GM12878 (cell line): ENCODE measurements around the gene ADAMTSL5. TPM values are rescaled to one million over a fixed set of nuclear protein-coding genes. Genes with fewer than 3 reads are reported as not detected.

ENCODE experiments used
- ATAC-seq: fragments of 200-7000 bp; cut with Tn5 transposase; 3 replicates; pipeline ENCODE4 v1.9.1; 2020; ENCODE audit warnings: mild to moderate bottlenecking, moderate library complexity
- BruUV-seq: library from RNA; stranded (reverse); fragments of 400-500 nt; replicated peaks from 2 replicates; lab custom pipeline; 2021; lab: Mats Ljungman, UMichigan
- CTCF ChIA-PET: fragments of 300-600 bp; sonication (Branson Sonifier 250); formaldehyde crosslinking; extraction: SDS; loops from one replicate; lab custom pipeline; 2021; ENCODE audit warnings: inconsistent platforms; lab: Yijun Ruan, JAX
- POLR2A ChIA-PET: fragments of 350-600 bp; formaldehyde crosslinking; extraction: SDS; loops from one replicate; lab custom pipeline; 2021; ENCODE audit warnings: inconsistent platforms; lab: Charles Lee
- RAD21 ChIA-PET: fragments of 300-600 bp; sonication (Branson Sonifier 250); formaldehyde crosslinking; loops from one replicate; lab custom pipeline; 2023; ENCODE audit warnings: antibody characterized with exemption; ENCODE audit not compliant: unreplicated experiment; lab: Charles Lee
- SMC1A ChIA-PET: fragments of 300-600 bp; sonication (Branson Sonifier 250); formaldehyde crosslinking; loops from one replicate; lab custom pipeline; 2023; ENCODE audit not compliant: unreplicated experiment, uncharacterized antibody; lab: Charles Lee
- DNase-seq: peaks from one replicate; pipeline ENCODE4 v3.0.0-alpha.2; 2011; ENCODE audit warnings: low read depth, low spot score
- FAIRE-seq: peaks from 3 replicates; lab custom pipeline; 2011; peaks lifted over from hg19 to GRCh38; lab: Jason Lieb, UNC
- H2AFZ ChIP-seq: 2 replicates; pipeline ENCODE4 v1.6.0; 2011; ENCODE audit warnings: low read depth, low read length, control low read depth; ENCODE audit not compliant: control insufficient read depth
- H3K27ac ChIP-seq: 2 replicates; pipeline ENCODE4 v1.5.1; 2011; ENCODE audit warnings: control low read depth; ENCODE audit not compliant: control insufficient read depth, insufficient read depth
- H3K27me3 ChIP-seq, 2 experiments: replicated peaks in 1 of 2; 2 replicates each; pipeline versions ENCODE4 v1.6.0 to v1.6.1; 2011; ENCODE audit warnings: low read length in 1 of 2; ENCODE audit not compliant: control insufficient read depth in 2 of 2, insufficient read depth in 2 of 2
- H3K36me3 ChIP-seq, 2 experiments: 2 replicates each; pipeline ENCODE4 v1.5.1; 2011; ENCODE audit warnings: low read length in 1 of 2; ENCODE audit not compliant: control insufficient read depth in 2 of 2, insufficient read depth in 2 of 2
- H3K4me1 ChIP-seq: 2 replicates; pipeline ENCODE4 v1.6.1; 2011; ENCODE audit warnings: mild to moderate bottlenecking, low read length, moderate library complexity, mixed read lengths; ENCODE audit not compliant: control insufficient read depth, insufficient read depth
- H3K4me2 ChIP-seq: 2 replicates; pipeline ENCODE4 v1.6.0; 2011; ENCODE audit warnings: control low read depth; ENCODE audit not compliant: control insufficient read depth, insufficient read depth
- H3K4me3 ChIP-seq: fragments of 200-600 bp; sonication (generic); 2 replicates; pipeline ENCODE4 v1.5.1; 2016
- H3K79me2 ChIP-seq: 2 replicates; pipeline ENCODE4 v1.6.0; 2011; ENCODE audit warnings: low read length; ENCODE audit not compliant: control insufficient read depth, insufficient read depth
- H3K9ac ChIP-seq: 2 replicates; pipeline ENCODE4 v1.8.0; 2011; ENCODE audit warnings: low read length, control low read depth, mixed read lengths; ENCODE audit not compliant: control insufficient read depth, insufficient read depth
- H3K9me3 ChIP-seq: replicated peaks from 3 replicates; pipeline ENCODE4 v1.5.1; 2011; ENCODE audit warnings: mild to moderate bottlenecking, low read length; ENCODE audit not compliant: control insufficient read depth, insufficient read depth
- H4K20me1 ChIP-seq: 2 replicates; pipeline ENCODE4 v1.6.0; 2011; ENCODE audit not compliant: control insufficient read depth, insufficient read depth
- CEBPB ChIP-seq, 2 experiments: fragments of 150-350 bp in 1 of 2; IDR thresholded peaks; 2 replicates each; pipeline ENCODE4 v1.6.1; 2012 to 2014; ENCODE audit warnings: low read depth in 2 of 2, low read length in 2 of 2, borderline replicate concordance in 1 of 2, inconsistent platforms in 1 of 2
- GATAD2B ChIP-seq: fragments of 450-650 bp; conservative IDR thresholded peaks from 2 replicates; pipeline ENCODE4 v1.6.1; 2017; ENCODE audit warnings: low read depth, mild to moderate bottlenecking, moderate library complexity
- IKZF1 ChIP-seq: fragments of 450-650 bp; conservative IDR thresholded peaks from 2 replicates; pipeline ENCODE4 v1.6.1; 2017; ENCODE audit warnings: antibody characterized with exemption, mild to moderate bottlenecking
- MEF2A ChIP-seq: IDR thresholded peaks from 2 replicates; pipeline ENCODE4 v1.6.1; 2011; ENCODE audit warnings: low read depth, mild to moderate bottlenecking, low read length, moderate library complexity; ENCODE audit not compliant: insufficient read depth
- NFYA ChIP-seq: IDR thresholded peaks from 2 replicates; pipeline ENCODE4 v1.6.1; 2011; ENCODE audit warnings: low read depth, mild to moderate bottlenecking, low read length, improper control_type of control experiment, borderline replicate concordance
- SREBF2 ChIP-seq: IDR thresholded peaks from 2 replicates; pipeline ENCODE4 v1.6.1; 2012; ENCODE audit warnings: mild to moderate bottlenecking, low read length
- STAT1 ChIP-seq: fragments of 450-650 bp; conservative IDR thresholded peaks from 2 replicates; pipeline ENCODE4 v1.6.1; 2014; ENCODE audit warnings: antibody characterized with exemption, mild to moderate bottlenecking
- STAT3 ChIP-seq: IDR thresholded peaks from 2 replicates; pipeline ENCODE4 v1.6.1; 2011; ENCODE audit warnings: low read depth, low read length, improper control_type of control experiment
- WGBS: methylation state at CpG from one replicate; pipeline ENCODE4 v1.1.6; 2016; ENCODE audit warnings: low lambda C conversion rate; ENCODE audit not compliant: insufficient replicate concordance, insufficient coverage; ENCODE audit errors: missing lambda C conversion rate; 5-methylcytosine and 5-hydroxymethylcytosine counted together
- in situ Hi-C: fragments of 300-500 bp; cut with MboI; formaldehyde crosslinking; loops from 9 replicates; pipeline ENCODE4 v1.14.3; 2018; ENCODE audit warnings: mixed read lengths
- intact Hi-C: fragments of 100-400 bp; cut with micrococcal nuclease; formaldehyde crosslinking; loops from one replicate; pipeline ENCODE4 v1.14.2; 2022; ENCODE audit not compliant: unreplicated experiment
- polyA plus RNA-seq, 11 experiments: library from polyadenylated mRNA; depleted of rRNA in 4 of 11; unstranded in 6 of 11; stranded (reverse) in 5 of 11; fragments of >200 nt; fragmentation: Nextera tagmentation in 4 of 11; fragmentation: Illumina TruSeq in 1 of 11; extraction: Ambion mirVana in 4 of 11; extraction: Trizol in 1 of 11; gene quantifications; 1 replicate in 1 of 11; 2 replicates in 10 of 11; pipeline versions ENCODE4 v1.2.1 to v1.2.3, GENCODE V29; 2011 to 2016; ENCODE audit warnings: inconsistent platforms in 2 of 11, missing spikeins in 2 of 11, low read depth in 1 of 11
- total RNA-seq, 4 experiments: library from RNA; depleted of rRNA in 3 of 4; stranded (reverse); fragments of >200 nt in 3 of 4; fragmentation: Illumina TruSeq in 1 of 4; extraction: Trizol in 1 of 4; gene quantifications; 2 replicates each; pipeline versions ENCODE4 v1.2.1 to v1.2.3, GENCODE V29; 2013 to 2021
- TF ChIP-seq, protein P1 (sequence below): fragments of 450-650 bp; IDR thresholded peaks from 2 replicates; pipeline ENCODE4 v1.6.1; 2017; ENCODE audit warnings: mild to moderate bottlenecking, moderate library complexity
- TF ChIP-seq, protein P2 (sequence below): fragments of 450-650 bp; formaldehyde crosslinking; IDR thresholded peaks from 2 replicates; pipeline ENCODE4 v1.4.0; 2022; ENCODE audit warnings: mild to moderate bottlenecking, moderate library complexity

The ADAMTSL5 gene
- total and polyA plus RNA-seq, 10 of the 15 experiments (the other 5 are each of a cell fraction or from before 2014, with no cell fraction given) = 0.04 to 0.83 (median 0.32) TPM; not detected in 4

DNA sequence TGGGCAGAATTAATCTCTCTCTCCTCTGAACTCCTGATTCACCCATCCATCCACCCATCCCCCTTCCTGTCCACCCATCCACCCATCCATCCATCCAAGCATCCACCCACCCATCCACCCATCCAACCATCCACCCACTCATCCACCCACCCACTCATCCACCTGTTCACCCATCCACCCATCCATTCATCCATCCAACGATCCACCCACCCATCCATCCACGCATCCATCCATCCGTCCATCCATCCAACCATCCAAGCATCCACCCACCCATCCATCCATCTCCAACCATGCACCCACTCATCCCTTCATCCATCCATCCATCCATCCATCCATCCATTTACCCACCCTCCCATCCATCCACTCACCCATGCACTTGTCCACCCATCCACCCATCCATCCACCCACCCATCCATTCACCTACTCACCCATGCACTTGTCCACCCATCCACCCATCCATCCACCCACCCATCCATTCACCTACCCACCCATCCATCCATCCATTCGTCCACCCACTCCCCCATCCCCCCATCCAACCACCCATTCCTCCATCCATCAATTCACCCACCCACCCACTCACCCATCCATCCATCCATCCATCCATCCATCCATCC, 36.6 kb upstream of the ADAMTSL5 start (continued):
- TF ChIP-seq GATAD2B (no peak), CEBPB (IDR thresholded peaks at IDR 0.05; ENCODE audit: borderline replicate concordance in 1 of 2, low read depth in 2 of 2, low read length in 2 of 2) (no peak), SREBF2 (no peak), IKZF1 (no peak), STAT1 (no peak), NFYA (no peak), MEF2A (no peak)
- TF ChIP-seq, protein P1, sequence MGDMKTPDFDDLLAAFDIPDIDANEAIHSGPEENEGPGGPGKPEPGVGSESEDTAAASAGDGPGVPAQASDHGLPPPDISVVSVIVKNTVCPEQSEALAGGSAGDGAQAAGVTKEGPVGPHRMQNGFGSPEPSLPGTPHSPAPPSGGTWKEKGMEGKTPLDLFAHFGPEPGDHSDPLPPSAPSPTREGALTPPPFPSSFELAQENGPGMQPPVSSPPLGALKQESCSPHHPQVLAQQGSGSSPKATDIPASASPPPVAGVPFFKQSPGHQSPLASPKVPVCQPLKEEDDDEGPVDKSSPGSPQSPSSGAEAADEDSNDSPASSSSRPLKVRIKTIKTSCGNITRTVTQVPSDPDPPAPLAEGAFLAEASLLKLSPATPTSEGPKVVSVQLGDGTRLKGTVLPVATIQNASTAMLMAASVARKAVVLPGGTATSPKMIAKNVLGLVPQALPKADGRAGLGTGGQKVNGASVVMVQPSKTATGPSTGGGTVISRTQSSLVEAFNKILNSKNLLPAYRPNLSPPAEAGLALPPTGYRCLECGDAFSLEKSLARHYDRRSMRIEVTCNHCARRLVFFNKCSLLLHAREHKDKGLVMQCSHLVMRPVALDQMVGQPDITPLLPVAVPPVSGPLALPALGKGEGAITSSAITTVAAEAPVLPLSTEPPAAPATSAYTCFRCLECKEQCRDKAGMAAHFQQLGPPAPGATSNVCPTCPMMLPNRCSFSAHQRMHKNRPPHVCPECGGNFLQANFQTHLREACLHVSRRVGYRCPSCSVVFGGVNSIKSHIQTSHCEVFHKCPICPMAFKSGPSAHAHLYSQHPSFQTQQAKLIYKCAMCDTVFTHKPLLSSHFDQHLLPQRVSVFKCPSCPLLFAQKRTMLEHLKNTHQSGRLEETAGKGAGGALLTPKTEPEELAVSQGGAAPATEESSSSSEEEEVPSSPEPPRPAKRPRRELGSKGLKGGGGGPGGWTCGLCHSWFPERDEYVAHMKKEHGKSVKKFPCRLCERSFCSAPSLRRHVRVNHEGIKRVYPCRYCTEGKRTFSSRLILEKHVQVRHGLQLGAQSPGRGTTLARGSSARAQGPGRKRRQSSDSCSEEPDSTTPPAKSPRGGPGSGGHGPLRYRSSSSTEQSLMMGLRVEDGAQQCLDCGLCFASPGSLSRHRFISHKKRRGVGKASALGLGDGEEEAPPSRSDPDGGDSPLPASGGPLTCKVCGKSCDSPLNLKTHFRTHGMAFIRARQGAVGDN = no peak

DNA sequence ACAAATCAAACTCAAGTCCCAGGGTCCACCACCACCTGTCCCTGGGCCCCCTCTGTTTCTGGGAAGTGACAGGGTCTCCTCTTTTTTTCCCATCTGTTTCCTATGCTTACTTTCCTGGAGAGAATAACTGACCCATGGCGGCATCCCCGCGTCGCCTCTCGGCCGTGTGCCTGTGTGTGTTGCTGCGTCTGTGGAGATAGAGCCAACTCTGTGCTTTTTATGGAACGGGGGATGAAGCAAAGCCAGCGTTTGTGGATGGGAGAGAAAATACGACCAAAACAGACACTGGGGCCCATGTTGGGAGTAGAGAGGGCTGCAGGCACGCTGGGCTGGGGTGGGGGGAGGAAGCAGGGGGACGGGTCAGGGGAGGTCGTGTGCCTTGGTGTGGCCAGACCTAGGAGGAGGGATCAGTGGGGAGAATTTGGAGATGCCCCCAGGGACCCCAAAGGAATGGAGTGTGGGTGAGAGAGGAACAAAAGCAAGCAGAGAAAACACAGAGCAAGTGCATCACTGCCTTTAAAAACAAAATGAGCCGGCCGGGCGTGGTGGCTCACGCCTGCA, 27.6 kb upstream of the ADAMTSL5 start:
- 60% methylated on average over 14 of the region's 17 CpGs for WGBS
- FAIRE-seq (no peak), ATAC-seq (no peak), DNase-seq (no peak)
- Histone ChIP-seq H3K9me3 (no peaks in the 10 kb centered on the region), H3K27me3 (no peaks in the 10 kb centered on the region), H3K4me2 (no peak overlapping the region), H3K36me3 (no peaks in the 10 kb centered on the region), H3K4me3 (no peak overlapping the region), H3K4me1 (no peaks in the 10 kb centered on the region), H3K9ac (no peak overlapping the region), H4K20me1 (no peaks in the 10 kb centered on the region), H3K79me2 (no peaks in the 10 kb centered on the region), H2AFZ (no peak overlapping the region), H3K27ac (no peak overlapping the region)
- in situ Hi-C loops = loop anchor here (10.0 kb wide), 1 partner anchor 224 kb away; no protein-coding TSS in a partner anchor
- RAD21 ChIA-PET = no interaction called here
- BruUV-seq = no TSS peak
- POLR2A ChIA-PET = no interaction called here
- intact Hi-C loops = no loop called here
- SMC1A ChIA-PET = no interaction called here
- CTCF ChIA-PET = no interaction called here
- TF ChIP-seq STAT3 = no peak
- TF ChIP-seq, protein P2, sequence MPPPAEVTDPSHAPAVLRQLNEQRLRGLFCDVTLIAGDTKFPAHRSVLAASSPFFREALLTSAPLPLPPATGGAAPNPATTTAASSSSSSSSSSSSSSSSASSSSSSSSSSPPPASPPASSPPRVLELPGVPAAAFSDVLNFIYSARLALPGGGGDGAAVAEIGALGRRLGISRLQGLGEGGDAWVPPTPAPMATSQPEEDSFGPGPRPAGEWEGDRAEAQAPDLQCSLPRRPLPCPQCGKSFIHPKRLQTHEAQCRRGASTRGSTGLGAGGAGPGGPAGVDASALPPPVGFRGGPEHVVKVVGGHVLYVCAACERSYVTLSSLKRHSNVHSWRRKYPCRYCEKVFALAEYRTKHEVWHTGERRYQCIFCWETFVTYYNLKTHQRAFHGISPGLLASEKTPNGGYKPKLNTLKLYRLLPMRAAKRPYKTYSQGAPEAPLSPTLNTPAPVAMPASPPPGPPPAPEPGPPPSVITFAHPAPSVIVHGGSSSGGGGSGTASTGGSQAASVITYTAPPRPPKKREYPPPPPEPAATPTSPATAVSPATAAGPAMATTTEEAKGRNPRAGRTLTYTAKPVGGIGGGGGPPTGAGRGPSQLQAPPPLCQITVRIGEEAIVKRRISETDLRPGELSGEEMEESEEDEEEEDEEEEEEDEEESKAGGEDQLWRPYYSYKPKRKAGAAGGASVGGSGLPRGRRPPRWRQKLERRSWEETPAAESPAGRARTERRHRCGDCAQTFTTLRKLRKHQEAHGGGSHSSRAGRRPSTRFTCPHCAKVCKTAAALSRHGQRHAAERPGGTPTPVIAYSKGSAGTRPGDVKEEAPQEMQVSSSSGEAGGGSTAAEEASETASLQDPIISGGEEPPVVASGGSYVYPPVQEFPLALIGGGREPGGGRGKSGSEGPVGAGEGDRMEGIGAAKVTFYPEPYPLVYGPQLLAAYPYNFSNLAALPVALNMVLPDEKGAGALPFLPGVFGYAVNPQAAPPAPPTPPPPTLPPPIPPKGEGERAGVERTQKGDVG (CRISPR knock-in tag) = no peak
